NCI-H524 (cell line): ENCODE results near the gene CD2.
"Not testable (repeated sequence)": the region's sequence is repeated elsewhere in the genome, so short reads cannot be mapped to it uniquely, and the experiment has no call there.

ENCODE experiments used
- DNase-seq, 2 experiments: peaks; one replicate each; lab custom pipeline; 2025; lab: John Stamatoyannopoulos, UW

Gene CD2

DNA sequence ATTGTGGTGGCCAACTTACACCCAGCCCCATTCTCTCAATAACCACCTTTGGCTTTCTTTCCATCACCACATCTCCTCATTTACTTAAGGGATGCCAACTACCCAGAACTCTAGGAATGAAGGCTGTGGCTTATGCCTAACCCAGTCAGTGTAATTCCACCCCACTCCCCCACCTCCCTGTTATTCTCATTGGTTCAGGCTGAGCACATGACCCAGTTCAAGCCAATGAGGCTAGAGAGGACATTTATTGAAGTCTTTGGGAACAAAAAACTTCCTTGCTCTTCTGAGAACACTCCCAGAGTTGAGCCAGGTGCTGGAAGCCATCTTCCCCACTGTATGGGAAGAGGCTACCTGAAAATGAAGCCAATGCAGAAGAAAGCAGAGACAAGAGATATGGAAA, 22.8 kb upstream of the CD2 start:
- no peak for DNase-seq

DNA sequence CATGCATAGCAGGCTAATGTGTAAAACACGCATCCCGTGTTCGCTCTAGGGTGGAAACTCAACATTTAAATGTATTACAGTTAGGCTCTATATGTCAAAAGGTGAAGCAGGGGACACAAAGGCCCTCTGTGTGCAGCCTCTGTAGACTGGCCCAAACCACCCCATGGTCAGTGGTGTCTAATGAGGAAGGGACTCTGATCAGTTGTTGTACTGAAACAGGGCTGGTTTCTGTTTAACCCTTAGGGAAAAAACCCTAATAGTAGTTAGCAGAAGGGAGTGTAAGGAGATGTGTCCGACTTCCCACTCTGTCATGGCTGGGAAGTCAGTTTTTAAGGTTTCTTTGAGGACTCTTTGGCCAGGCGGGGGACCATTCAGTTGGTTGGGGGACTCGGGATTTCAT, 21.5 kb upstream of the CD2 start:
- DNase-seq = no peak

DNA sequence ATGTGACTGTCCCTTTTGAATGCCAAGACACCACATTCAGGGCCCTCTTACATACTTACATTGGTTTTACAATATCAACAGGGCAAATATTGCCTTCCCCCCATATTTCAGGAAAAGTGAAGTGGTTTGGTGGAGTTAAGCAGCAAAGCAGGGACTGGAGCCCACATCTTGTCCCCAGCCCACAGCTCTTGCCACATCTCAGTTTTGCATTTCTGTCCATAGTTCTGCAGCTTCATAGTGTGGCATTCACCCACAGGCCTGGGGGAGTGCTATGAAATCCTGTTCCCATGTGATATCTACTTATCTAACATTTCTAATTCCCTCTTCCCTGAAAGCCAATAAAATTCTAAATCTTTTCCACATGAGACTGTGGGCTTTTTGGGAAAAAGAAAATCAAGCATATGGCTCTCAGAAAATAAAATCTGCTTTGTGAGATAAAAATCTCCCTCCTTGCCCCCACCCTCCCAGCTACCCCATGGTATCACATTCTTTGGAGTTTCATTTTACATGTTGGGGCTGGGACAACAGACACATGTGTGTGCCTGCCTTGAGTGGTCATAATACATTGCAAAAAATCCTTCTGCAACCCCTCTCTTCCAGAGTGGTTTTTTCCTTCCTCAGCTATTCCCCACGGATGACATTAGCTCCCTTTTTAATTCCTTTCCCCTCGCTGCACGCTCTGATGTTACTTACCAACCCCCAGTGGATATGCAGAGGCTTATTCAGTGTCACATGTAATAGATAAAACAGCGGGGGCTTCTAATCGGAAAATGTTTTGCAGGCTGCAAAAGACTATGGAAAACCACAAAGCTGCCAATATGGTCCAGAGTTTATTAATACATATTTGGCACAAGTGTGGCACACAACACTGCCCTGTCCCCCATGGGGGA, 20.5 kb upstream of the CD2 start:
- peak; percentile 22 to 52 for DNase-seq

DNA sequence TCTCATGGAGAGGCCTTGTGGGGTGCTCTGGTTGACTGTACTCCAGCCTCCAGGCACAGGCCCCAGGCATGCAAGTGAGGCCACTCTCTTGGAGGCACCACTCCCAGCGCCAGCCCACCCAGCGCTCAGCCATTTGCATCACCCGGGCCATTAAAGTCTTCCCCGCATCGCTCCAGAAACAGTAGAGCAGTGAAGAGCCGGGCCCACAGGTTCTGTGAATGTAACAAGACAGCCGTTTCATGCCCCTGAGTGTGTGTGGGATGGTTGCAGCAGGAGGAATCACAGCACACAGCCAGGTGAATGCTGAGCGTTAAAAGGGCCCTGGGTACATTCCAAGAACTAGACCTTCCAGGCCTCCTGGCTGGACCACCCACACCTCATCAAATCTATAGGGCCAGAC, 19.0 kb upstream of the CD2 start:
- DNase-seq = no peak

DNA sequence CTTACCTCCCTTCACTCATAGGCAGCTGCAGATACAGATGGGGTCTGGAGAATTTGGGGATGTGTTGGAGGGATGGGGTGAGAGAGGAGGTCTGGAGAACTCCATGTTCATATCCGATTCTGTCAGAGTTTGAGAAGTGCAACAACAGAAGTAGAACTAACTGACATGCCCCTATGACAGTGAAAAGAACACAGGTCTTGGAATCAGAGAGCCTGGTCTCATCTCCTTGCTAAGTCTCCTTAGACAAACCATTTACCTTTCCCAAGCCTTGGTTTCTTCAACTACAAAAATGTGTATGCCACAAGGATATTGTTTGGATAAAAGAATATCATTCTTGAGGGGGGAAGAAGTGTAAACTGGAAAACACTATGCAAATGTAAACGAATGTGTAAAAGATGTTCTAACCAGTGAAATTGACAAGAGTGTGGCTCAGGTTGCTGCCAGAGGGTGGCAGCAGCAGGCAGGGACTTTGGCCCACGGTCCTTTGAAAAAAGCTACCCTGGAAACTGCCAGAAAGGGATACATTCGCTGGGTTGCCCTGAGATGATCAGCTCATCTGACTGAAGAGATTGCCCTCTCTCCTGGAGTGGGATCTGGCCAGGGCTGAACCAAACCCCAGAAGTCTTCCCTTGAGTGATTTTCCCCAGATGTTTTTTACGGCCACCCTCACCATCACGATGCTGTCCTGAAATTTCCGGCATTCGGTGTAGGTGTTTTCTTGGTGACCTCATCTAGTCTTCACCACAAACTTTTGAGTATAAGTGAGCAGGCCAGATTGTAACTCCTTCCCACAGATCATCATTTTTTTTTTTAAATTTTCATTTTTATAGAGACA, 17.0 kb upstream of the CD2 start:
- DNase-seq = peak in 1 of 2 experiments; percentile 53

DNA sequence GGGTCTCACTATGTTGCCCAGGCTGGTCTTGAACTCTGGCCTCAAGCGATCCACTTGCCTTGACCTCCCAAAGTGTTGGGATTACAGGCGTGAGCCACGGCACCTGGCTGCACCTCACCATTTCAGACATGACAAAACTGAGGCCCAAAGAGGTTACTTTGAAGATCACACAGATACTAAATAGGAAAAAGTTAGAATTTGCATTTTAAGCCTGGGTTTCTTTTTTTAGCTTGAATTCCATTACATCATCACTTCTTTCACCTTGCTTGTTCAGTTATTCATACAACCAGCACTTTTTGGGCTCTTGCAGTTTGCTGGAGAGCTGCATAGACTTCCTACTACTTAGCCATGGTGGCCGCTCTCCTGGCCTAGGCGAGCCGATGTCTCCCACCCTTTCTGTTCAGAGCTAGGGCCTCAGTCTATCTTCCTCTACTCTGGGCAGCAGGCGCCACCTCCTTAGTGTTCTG, 16.3 kb upstream of the CD2 start:
- no peak for DNase-seq

DNA sequence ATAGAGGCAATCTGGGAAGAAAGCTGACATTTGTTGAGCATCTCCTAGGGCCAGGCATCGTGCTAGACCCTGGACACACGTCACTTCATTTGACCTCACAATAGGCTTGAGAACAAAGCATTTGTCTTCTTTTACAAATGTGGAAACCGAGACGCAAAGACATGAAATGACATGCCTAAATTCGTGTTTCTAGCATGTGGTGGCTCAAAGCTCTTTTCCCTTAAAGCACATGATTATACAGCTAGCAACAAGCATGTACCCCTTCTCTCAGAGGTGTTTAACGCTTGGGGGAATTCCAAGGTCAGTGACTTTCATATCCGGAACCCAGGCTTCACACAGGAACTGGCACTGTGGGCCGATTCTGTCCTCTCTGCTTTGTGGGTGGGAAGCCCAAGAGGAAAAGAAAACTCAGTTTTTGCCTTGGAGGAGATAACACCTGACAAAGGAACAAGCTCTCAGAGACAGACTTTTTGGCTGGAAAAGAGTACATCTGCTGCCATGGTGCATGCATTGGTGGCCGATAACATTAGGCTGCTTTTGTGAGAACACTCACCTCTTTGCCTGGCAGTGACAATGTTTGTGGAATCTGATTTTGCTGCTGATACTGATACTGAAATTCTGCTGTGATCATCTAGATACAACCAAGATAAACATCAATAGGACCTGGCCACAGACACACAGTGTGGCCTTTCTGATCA, 15.4 kb upstream of the CD2 start:
- DNase-seq = no peak

DNA sequence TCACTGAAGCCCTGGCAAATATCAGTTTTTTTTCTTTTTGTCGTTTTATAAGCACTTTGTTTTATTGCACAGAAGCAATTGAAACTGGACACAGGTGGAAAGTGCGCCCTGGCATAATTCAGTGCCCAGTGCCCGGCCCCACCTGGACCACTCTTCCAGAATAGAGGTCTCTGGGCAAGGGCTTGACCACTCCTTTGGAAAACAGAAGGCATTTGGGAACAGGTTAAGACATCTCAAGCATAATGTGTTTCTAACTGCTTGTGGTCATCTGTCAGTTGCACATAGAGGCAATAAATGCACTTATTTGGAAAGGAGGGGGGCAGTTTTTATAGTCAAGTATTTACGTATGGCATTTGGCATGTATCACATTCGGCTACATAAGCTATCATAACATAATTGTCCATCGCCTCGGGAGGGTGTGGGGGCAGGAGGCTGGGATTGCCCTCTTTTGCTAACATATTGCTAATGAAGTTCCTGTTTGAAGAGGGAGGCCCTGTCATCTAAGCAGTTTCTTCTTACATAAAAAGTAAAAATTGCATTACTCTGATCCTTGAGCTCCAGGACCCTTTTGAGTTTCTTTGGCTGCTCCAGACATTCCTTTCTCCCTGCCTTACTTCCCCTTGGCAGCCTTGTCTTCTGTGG, 14.7 kb upstream of the CD2 start:
- no peak for DNase-seq

DNA sequence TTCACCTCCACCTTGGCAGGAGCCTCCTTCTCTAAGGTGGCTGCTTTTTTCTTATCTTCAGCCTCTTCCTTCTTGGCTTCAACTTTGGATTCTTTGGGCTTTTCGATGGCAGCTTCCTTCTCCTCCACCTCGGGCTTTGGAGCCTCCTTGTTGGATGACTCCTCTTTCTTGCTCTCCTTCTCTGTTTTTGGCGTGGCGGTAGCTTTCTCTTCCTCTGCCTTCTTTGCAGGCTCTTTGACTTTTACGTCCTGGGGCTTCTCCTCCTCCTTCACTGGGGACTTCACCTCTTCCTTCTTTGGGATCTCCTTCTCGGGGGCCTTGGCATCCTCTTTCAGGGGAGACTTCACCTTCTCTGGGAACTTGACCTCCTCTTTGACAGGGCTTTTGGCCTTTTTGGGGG, 13.9 kb upstream of the CD2 start:
- no peak for DNase-seq

DNA sequence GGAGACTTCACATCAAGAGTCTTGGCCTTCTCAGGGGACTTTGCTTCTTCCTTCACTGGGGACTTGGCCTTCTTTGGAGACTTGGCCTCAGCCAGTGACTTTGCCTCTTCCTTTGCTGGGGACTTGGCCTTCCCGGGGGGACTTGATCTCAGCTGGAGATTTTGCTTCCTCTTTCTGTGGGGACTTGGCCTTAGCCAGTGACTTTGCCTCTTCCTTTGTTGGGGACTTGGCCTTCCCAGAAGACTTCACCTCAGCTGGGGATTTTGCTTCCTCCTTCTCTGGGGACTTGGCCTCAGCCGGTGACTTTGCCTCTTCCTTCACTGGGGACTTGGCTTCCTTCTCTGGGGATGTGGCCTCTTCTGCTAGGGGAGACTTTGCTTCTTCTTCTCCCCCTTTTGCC, 13.5 kb upstream of the CD2 start:
- no peak for DNase-seq

DNA sequence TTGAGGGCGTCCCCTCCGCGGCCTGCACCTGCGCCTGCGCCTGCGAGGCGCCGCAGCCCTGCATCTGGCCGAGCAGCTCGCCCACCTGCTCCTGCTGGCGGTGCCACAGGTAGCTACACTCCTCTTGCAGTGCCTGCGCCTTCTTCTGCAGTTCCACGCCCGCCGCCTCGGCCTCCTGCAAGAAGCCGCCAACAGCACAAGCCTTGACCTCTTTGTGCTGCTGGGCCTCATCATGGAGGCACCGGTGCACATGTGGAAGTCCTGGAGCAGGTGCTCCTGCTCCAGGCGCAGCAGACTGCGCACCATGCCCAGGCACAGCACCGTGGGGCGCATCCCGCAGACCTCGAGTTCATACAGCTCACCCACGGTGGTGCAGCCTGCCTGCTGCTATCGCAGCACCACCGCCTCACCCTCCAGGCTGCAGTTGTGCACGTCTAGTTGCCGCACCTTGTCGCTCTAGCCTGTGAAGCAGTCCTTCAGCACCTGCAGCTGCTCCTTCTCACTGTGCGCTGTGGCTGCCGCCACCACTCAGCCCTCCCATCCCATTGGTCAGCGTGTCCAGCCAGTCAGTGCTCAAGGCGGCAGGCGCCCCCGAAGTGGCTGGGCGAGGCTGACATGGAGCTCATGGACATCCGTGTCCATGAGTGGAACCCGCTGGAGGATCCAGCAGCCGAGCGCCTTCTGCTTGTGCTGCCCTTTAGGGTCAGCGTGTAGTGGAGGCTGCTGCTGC, 12.2 kb upstream of the CD2 start:
- DNase-seq = no peak

DNA sequence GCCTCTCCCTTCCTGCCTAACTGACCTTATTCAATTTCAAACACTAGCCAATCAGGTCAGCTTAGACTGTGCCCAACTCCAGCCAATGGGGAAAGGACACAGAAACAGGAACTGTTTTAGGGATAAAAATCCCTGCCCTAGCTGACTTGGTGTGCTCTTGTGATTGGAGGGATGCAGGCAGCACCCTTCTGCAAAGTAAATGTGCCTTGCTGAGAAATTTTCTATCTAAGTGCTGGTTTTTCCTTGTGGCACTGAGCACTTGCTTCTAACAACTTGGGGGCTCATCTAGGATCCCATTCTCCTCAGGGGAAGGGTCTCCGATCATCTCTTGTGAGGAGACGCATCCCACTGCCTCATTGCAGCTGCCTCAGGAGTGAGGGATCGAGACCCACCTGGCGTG, 10.7 kb upstream of the CD2 start:
- no peak for DNase-seq

DNA sequence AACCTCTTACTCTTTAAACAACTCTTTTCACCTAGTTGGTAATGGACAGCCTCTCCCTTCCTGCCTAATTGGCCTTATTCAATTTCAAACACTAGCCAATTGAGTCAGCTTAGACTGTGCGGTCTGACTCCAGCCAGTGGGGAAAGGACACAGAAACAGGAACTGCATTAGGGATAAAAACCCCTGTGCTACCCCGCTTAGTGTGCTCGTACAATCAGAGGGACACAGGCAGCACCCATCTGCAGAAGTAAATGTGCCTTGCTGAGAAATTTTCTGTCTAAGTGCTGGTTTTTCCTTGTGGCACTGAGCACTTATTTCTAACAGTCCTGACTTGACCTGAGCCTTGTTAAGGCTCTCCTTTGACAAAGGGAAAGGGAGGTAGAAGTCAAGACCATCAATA, 6.0 kb upstream of the CD2 start:
- DNase-seq = no peak

DNA sequence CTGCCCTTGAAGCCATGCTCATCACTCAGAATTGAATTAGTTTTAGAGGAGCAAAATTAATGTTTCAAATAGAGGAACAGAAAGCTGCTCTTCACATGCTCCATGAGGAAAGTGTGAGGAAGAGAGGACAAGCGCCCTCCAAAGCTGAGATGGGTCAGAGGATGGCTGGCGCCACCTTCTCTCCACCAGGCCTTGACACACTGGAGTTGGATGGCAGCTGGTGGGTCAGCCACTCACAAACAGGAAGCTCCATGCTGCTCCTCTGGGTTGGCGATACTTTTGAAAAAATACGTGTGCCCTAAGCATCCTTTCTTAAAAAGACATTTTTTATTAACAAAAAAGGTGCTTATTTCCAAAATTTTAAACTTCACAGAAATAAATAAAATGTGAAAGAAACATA, 3.1 kb upstream of the CD2 start:
- no peak for DNase-seq

DNA sequence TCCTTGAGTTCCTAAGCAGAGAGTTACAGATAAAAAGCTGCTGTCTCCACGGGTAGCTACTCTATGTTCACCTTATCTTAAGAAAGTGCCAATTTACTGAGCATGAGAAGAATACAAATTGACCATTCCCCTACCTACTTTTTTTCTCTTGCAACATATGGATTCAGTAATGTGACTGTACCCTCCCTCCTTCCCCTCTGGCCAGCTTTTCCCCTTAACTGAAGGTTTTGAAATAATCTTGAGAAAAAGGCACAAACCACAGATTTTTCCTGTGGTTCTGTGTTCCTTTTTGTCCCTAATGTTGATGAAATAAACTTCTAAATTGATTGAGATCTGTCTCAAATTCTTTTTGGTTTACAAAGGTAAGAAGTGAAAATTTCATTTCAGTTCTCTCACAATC, 2.6 kb upstream of the CD2 start:
- DNase-seq = no peak

DNA sequence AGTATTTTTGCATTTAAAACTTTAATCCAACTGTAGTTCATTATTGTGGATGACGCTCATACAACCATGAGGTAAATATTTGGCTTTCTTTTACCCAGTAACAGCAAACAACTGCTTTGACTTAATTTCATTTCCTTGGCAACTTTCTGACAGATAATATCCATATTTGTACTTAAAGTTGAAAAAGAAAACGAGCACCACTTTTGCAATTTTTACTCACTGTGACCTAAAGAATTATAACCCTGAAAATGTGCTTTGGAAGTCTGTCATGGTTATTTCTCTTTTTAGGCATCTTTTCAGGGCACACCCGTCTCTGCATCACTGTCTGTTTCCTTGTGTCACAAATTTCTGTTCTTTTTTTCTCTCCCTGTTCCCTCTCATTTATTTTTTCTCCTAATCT, 918 bp upstream of the CD2 start:
- DNase-seq = no peak

DNA sequence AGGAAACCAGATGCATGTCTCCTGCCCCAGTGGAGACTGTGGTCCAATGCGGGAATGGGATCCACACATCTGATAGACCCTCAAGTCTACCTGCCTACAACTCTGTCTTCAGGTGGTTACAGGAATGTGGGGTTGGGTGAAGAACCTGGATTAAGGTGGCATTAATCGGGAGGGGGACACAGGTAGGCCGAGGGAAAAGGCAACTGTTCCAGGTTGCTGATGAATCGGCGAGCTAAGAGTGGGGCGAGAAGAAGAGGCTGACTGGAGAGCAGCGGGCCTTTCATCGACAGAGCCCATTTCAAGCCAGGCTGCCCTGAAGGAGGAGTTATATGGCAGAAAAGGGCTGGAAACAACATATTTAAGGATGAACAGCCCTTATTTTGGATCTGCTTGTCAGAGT, 836 bp downstream of the CD2 start:
- no peak for DNase-seq

DNA sequence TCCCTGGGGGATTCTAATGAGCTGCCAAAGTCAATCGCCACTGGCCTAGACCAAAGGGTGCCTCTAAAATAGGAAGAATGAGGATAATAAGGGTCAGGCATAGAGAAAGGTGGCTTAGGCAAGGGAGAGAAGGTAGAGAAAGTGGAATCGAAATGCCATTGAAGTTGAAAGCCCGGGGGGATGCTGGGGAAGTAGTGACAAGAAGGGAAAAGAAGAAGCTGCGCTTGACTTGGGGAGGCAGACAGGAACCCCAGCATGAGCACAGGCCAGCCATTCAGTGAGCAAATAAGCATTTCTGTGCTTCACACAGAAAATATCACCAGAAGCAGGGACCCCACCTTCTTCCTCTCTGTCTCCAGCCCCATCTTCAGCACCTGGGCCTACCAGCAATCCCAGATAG, 1.5 kb downstream of the CD2 start:
- DNase-seq = no peak

DNA sequence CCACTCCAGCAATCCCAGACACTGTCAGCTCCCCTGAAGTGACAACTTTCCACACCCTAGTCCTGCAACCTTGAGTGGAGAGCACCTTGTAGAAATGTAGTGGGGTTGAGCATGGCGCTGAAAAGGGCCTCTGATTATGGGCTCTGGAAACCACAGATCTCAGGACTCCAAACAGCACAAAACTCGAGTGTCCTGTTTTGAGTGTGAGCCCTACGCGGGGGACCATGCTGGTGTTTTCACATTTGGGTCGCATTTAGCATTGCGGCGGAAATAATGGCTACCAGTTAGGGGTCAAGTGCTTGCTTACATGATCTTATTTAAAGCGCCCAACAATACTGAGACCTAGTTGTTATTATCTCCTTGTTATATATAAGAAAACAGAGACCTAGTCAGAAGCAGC, 1.9 kb downstream of the CD2 start:
- DNase-seq = not testable (repeated sequence)

DNA sequence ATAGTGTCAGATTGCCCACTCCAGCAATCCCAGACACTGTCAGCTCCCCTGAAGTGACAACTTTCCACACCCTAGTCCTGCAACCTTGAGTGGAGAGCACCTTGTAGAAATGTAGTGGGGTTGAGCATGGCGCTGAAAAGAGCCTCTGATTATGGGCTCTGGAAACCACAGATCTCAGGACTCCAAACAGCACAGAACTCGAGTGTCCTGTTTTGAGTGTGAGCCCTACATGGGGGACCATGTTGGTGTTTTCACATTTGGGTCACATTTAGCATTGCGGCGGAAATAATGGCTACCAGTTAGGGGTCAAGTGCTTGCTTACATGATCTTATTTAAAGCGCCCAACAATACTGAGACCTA, 4.2 kb downstream of the CD2 start:
- not testable (repeated sequence) for DNase-seq

DNA sequence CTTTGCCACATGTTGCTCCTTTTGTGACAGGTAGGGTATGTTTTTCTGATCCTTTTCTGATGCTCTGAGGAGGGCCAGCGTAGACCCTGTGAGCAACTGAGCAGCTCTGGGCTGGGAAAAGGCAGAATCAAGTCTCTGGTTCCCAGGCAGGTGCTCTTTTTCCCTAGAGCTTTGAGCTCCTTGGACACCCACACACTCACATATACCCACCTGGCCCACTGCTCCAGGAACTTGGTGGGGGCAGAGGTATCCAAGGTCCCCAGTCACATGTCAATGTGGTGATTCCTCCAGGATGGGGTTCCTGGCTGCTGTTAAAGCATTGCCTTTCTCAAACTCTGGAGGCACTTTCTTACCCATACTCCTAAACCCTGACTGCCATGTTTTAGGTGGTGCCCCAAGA, 5.4 kb downstream of the CD2 start:
- DNase-seq = no peak

DNA sequence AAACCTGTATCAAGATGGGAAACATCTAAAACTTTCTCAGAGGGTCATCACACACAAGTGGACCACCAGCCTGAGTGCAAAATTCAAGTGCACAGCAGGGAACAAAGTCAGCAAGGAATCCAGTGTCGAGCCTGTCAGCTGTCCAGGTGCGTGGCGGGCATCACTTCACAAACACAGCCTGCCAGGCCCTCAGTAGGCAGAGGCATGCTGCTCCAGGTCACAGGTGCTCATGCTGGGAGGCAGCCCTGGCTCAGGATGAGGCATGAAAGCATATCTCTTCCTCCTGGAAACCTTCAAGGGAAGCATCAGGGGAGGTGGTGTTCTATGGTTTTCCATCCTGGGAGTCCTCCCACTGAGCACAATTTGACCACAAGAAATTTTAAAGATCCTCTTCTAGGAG, 6.3 kb downstream of the CD2 start:
- DNase-seq = no peak
